GM23338 (cell line): ENCODE measurements around the gene MAGI3. TPM values are rescaled to one million over a fixed set of nuclear protein-coding genes. Genes with fewer than 3 reads are reported as not detected.

Source experiments
- ATAC-seq: fragments of 200-7000 bp; cut with Tn5 transposase; 3 replicates; pipeline ENCODE4 v1.9.1; 2020
- DNase-seq: peaks from one replicate; pipeline ENCODE4 v3.0.0-alpha.2; 2015; ENCODE audit warnings: low spot score
- H2AFZ ChIP-seq: fragments of 200-600 bp; sonication (generic); 2 replicates; pipeline ENCODE4 v1.8.0; 2016; ENCODE audit warnings: antibody characterized with exemption, mild to moderate bottlenecking, moderate library complexity
- H3F3A ChIP-seq: fragments of 200-600 bp; sonication (generic); replicated peaks from 2 replicates; pipeline ENCODE4 v1.8.0; 2017; ENCODE audit warnings: antibody characterized with exemption, mixed run types, low read depth
- H3K27ac ChIP-seq: fragments of 200-600 bp; sonication (generic); 2 replicates; pipeline ENCODE4 v1.6.1; 2016; ENCODE audit warnings: low read depth
- H3K27me3 ChIP-seq: fragments of 200-600 bp; sonication (generic); 2 replicates; pipeline ENCODE4 v1.8.0; 2016; ENCODE audit warnings: mild to moderate bottlenecking, mixed run types, moderate library complexity; ENCODE audit not compliant: insufficient read depth
- H3K36me3 ChIP-seq: fragments of 200-600 bp; sonication (generic); 2 replicates; pipeline ENCODE4 v1.8.0; 2016; ENCODE audit warnings: mild to moderate bottlenecking; ENCODE audit not compliant: insufficient read depth
- H3K4me1 ChIP-seq: fragments of 200-600 bp; sonication (generic); 2 replicates; pipeline ENCODE4 v1.8.0; 2016; ENCODE audit warnings: mild to moderate bottlenecking, moderate library complexity; ENCODE audit not compliant: insufficient read depth
- H3K4me2 ChIP-seq: fragments of 200-600 bp; sonication (generic); 2 replicates; pipeline ENCODE4 v1.7.1; 2017; ENCODE audit warnings: mixed run types
- H3K4me3 ChIP-seq: fragments of 200-600 bp; sonication (generic); 2 replicates; pipeline ENCODE4 v1.6.1; 2016; ENCODE audit warnings: mixed run types
- H3K79me2 ChIP-seq: fragments of 200-600 bp; sonication (generic); replicated peaks from 2 replicates; pipeline ENCODE4 v1.8.0; 2017; ENCODE audit warnings: mild to moderate bottlenecking; ENCODE audit not compliant: insufficient read depth
- H3K9me2 ChIP-seq: fragments of 200-600 bp; sonication (generic); 2 replicates; pipeline ENCODE4 v1.8.0; 2017; ENCODE audit not compliant: insufficient read depth
- H4K20me1 ChIP-seq: fragments of 200-600 bp; sonication (generic); replicated peaks from 2 replicates; pipeline ENCODE4 v1.8.0; 2017; ENCODE audit warnings: mild to moderate bottlenecking; ENCODE audit not compliant: insufficient read depth
- H3K27ac Mint-ChIP-seq: 2 replicates; pipeline ENCODE4 v1.8.0; 2020; ENCODE audit warnings: inconsistent platforms, mild to moderate bottlenecking, moderate library complexity, mixed read lengths
- H3K27me3 Mint-ChIP-seq: 3 replicates; pipeline ENCODE4 v1.8.0; 2022; ENCODE audit warnings: low read depth, mild to moderate bottlenecking, moderate library complexity, mixed read lengths, inconsistent platforms; ENCODE audit not compliant: insufficient read depth, poor library complexity
- H3K36me3 Mint-ChIP-seq: 3 replicates; pipeline ENCODE4 v1.8.0; 2021; ENCODE audit warnings: low read depth, mild to moderate bottlenecking, inconsistent platforms, moderate library complexity, mixed read lengths
- H3K4me1 Mint-ChIP-seq: 3 replicates; pipeline ENCODE4 v1.8.0; 2020; ENCODE audit warnings: mild to moderate bottlenecking, inconsistent platforms, mixed read lengths
- H3K4me3 Mint-ChIP-seq: 3 replicates; pipeline ENCODE4 v1.8.0; 2021; ENCODE audit warnings: moderate library complexity, mild to moderate bottlenecking, inconsistent platforms, mixed read lengths
- H3K9me3 Mint-ChIP-seq: 3 replicates; pipeline ENCODE4 v1.8.0; 2020; ENCODE audit warnings: moderate library complexity, mild to moderate bottlenecking, inconsistent platforms, mixed read lengths
- CREB1 ChIP-seq: fragments of 250-450 bp; sonication (Bioruptor Pico); IDR thresholded peaks from 2 replicates; pipeline ENCODE4 v1.5.0; 2020; ENCODE audit warnings: low read depth, mild to moderate bottlenecking, moderate library complexity
- EZH2 ChIP-seq: fragments of 200-600 bp; sonication (generic); IDR thresholded peaks from one replicate; pipeline ENCODE4 v1.8.0; 2017; ENCODE audit warnings: antibody characterized with exemption, mild to moderate bottlenecking, low read depth; ENCODE audit not compliant: unreplicated experiment
- EZH2phosphoT487 ChIP-seq: fragments of 200-600 bp; sonication (generic); IDR thresholded peaks from one replicate; pipeline ENCODE4 v1.8.1; 2018; ENCODE audit warnings: antibody characterized with exemption; ENCODE audit not compliant: unreplicated experiment
- JUNB ChIP-seq: IDR thresholded peaks from one replicate; pipeline ENCODE4 v1.6.1; 2016; ENCODE audit warnings: antibody characterized with exemption; ENCODE audit not compliant: unreplicated experiment
- NANOG ChIP-seq: IDR thresholded peaks from 2 replicates; pipeline ENCODE4 v1.6.1; 2016; ENCODE audit warnings: antibody characterized with exemption, borderline replicate concordance
- POLR2AphosphoS5 ChIP-seq: IDR thresholded peaks from 2 replicates; pipeline ENCODE4 v1.6.1; 2016; ENCODE audit warnings: antibody characterized with exemption, low read depth
- STAT1 ChIP-seq: IDR thresholded peaks from one replicate; pipeline ENCODE4 v1.6.1; 2016; ENCODE audit warnings: antibody characterized with exemption; ENCODE audit not compliant: unreplicated experiment
- ZNF114 ChIP-seq: fragments of 250-450 bp; sonication (Bioruptor Pico); IDR thresholded peaks from 2 replicates; pipeline ENCODE4 v1.5.0; 2020; ENCODE audit warnings: mild to moderate bottlenecking, moderate library complexity
- ZNF331 ChIP-seq: fragments of 250-450 bp; sonication (Bioruptor Pico); IDR thresholded peaks from 2 replicates; pipeline ENCODE4 v1.5.0; 2020; ENCODE audit warnings: low read depth, mild to moderate bottlenecking, moderate library complexity
- polyA plus RNA-seq: library from polyadenylated mRNA; unstranded; fragments of >200 nt; fragmentation: Nextera tagmentation; extraction: Ambion mirVana; gene quantifications from 2 replicates; pipeline ENCODE4 v1.2.1, GENCODE V29; 2016
- total RNA-seq: library from RNA; depleted of rRNA; stranded (reverse); fragments of >200 nt; shearing (Covaris generic); gene quantifications from 2 replicates; pipeline ENCODE4 v1.2.3, GENCODE V29; 2014
- TF ChIP-seq, protein P1 (sequence below): fragments of 250-450 bp; sonication (Bioruptor Pico); IDR thresholded peaks from 2 replicates; pipeline ENCODE4 v1.5.0; 2020; ENCODE audit warnings: mild to moderate bottlenecking, moderate library complexity
- TF ChIP-seq, protein P2 (sequence below): IDR thresholded peaks from one replicate; pipeline ENCODE4 v1.6.1; 2018; ENCODE audit warnings: antibody characterized with exemption; ENCODE audit not compliant: unreplicated experiment
- TF ChIP-seq, protein P3 (sequence below): IDR thresholded peaks from 2 replicates; pipeline ENCODE4 v1.6.1; 2016; ENCODE audit warnings: antibody characterized with exemption
- TF ChIP-seq, protein P4 (sequence below), 2 experiments: fragments of 200-600 bp in 1 of 2; sonication (generic) in 1 of 2; conservative IDR thresholded peaks; 2 replicates each; pipeline versions ENCODE4 v1.5.1 to v1.6.1; 2016 to 2017; ENCODE audit warnings: antibody characterized with exemption in 2 of 2, low read depth in 2 of 2, mild to moderate bottlenecking in 2 of 2, moderate library complexity in 1 of 2

MAGI3 gene
- total and polyA plus RNA-seq, 2 experiments from 2014 or later: 3.9 to 10.0 TPM

DNA sequence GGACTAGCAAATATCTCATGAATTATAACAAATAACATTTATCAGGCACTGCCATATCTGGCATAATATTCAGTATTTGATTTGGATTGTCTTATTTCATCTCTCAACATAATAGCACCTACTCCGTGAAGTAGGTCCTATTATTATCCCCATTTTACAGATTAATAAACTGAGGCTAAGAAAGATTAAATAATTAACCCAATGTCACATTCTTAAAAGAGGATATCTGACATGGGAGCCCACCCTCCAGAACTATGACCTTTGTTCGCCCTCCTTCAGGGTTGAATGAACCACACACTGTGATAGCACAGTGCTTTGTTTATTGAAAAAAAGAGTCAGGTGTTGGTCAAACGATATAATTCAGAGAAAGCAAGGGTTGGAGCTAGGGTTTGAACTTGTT lies 19.4 kb upstream of the MAGI3 start:
- Mint-ChIP-seq H3K4me3 (no peak overlapping the region), H3K27ac (no peak overlapping the region), H3K9me3 (no peaks in the 10 kb centered on the region), H3K27me3 (no peaks in the 10 kb centered on the region), H3K36me3 (no peaks in the 10 kb centered on the region), H3K4me1 (no peaks in the 10 kb centered on the region)
- no peaks in the 10 kb centered on the region for H3K4me1 ChIP-seq
- TF ChIP-seq, protein P1, sequence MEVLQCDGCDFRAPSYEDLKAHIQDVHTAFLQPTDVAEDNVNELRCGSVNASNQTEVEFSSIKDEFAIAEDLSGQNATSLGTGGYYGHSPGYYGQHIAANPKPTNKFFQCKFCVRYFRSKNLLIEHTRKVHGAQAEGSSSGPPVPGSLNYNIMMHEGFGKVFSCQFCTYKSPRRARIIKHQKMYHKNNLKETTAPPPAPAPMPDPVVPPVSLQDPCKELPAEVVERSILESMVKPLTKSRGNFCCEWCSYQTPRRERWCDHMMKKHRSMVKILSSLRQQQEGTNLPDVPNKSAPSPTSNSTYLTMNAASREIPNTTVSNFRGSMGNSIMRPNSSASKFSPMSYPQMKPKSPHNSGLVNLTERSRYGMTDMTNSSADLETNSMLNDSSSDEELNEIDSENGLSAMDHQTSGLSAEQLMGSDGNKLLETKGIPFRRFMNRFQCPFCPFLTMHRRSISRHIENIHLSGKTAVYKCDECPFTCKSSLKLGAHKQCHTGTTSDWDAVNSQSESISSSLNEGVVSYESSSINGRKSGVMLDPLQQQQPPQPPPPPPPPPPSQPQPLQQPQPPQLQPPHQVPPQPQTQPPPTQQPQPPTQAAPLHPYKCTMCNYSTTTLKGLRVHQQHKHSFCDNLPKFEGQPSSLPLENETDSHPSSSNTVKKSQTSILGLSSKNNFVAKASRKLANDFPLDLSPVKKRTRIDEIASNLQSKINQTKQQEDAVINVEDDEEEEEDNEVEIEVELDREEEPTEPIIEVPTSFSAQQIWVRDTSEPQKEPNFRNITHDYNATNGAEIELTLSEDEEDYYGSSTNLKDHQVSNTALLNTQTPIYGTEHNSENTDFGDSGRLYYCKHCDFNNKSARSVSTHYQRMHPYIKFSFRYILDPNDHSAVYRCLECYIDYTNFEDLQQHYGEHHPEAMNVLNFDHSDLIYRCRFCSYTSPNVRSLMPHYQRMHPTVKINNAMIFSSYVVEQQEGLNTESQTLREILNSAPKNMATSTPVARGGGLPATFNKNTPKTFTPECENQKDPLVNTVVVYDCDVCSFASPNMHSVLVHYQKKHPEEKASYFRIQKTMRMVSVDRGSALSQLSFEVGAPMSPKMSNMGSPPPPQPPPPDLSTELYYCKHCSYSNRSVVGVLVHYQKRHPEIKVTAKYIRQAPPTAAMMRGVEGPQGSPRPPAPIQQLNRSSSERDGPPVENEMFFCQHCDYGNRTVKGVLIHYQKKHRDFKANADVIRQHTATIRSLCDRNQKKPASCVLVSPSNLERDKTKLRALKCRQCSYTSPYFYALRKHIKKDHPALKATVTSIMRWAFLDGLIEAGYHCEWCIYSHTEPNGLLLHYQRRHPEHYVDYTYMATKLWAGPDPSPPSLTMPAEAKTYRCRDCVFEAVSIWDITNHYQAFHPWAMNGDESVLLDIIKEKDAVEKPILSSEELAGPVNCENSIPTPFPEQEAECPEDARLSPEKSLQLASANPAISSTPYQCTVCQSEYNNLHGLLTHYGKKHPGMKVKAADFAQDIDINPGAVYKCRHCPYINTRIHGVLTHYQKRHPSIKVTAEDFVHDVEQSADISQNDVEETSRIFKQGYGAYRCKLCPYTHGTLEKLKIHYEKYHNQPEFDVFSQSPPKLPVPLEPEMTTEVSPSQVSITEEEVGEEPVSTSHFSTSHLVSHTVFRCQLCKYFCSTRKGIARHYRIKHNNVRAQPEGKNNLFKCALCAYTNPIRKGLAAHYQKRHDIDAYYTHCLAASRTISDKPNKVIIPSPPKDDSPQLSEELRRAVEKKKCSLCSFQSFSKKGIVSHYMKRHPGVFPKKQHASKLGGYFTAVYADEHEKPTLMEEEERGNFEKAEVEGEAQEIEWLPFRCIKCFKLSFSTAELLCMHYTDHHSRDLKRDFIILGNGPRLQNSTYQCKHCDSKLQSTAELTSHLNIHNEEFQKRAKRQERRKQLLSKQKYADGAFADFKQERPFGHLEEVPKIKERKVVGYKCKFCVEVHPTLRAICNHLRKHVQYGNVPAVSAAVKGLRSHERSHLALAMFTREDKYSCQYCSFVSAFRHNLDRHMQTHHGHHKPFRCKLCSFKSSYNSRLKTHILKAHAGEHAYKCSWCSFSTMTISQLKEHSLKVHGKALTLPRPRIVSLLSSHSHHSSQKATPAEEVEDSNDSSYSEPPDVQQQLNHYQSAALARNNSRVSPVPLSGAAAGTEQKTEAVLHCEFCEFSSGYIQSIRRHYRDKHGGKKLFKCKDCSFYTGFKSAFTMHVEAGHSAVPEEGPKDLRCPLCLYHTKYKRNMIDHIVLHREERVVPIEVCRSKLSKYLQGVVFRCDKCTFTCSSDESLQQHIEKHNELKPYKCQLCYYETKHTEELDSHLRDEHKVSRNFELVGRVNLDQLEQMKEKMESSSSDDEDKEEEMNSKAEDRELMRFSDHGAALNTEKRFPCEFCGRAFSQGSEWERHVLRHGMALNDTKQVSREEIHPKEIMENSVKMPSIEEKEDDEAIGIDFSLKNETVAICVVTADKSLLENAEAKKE (CRISPR knock-in tag): no peak
- TF ChIP-seq ZNF331 (CRISPR knock-in tag): no peak
- no peak for TF ChIP-seq EZH2phosphoT487
- TF ChIP-seq CREB1: no peak
- TF ChIP-seq, protein P2, sequence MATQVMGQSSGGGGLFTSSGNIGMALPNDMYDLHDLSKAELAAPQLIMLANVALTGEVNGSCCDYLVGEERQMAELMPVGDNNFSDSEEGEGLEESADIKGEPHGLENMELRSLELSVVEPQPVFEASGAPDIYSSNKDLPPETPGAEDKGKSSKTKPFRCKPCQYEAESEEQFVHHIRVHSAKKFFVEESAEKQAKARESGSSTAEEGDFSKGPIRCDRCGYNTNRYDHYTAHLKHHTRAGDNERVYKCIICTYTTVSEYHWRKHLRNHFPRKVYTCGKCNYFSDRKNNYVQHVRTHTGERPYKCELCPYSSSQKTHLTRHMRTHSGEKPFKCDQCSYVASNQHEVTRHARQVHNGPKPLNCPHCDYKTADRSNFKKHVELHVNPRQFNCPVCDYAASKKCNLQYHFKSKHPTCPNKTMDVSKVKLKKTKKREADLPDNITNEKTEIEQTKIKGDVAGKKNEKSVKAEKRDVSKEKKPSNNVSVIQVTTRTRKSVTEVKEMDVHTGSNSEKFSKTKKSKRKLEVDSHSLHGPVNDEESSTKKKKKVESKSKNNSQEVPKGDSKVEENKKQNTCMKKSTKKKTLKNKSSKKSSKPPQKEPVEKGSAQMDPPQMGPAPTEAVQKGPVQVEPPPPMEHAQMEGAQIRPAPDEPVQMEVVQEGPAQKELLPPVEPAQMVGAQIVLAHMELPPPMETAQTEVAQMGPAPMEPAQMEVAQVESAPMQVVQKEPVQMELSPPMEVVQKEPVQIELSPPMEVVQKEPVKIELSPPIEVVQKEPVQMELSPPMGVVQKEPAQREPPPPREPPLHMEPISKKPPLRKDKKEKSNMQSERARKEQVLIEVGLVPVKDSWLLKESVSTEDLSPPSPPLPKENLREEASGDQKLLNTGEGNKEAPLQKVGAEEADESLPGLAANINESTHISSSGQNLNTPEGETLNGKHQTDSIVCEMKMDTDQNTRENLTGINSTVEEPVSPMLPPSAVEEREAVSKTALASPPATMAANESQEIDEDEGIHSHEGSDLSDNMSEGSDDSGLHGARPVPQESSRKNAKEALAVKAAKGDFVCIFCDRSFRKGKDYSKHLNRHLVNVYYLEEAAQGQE: no peak
- TF ChIP-seq STAT1: no peak
- TF ChIP-seq, protein P3, sequence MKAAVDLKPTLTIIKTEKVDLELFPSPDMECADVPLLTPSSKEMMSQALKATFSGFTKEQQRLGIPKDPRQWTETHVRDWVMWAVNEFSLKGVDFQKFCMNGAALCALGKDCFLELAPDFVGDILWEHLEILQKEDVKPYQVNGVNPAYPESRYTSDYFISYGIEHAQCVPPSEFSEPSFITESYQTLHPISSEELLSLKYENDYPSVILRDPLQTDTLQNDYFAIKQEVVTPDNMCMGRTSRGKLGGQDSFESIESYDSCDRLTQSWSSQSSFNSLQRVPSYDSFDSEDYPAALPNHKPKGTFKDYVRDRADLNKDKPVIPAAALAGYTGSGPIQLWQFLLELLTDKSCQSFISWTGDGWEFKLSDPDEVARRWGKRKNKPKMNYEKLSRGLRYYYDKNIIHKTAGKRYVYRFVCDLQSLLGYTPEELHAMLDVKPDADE: no peak
- no peak for TF ChIP-seq NANOG
- TF ChIP-seq, protein P4, sequence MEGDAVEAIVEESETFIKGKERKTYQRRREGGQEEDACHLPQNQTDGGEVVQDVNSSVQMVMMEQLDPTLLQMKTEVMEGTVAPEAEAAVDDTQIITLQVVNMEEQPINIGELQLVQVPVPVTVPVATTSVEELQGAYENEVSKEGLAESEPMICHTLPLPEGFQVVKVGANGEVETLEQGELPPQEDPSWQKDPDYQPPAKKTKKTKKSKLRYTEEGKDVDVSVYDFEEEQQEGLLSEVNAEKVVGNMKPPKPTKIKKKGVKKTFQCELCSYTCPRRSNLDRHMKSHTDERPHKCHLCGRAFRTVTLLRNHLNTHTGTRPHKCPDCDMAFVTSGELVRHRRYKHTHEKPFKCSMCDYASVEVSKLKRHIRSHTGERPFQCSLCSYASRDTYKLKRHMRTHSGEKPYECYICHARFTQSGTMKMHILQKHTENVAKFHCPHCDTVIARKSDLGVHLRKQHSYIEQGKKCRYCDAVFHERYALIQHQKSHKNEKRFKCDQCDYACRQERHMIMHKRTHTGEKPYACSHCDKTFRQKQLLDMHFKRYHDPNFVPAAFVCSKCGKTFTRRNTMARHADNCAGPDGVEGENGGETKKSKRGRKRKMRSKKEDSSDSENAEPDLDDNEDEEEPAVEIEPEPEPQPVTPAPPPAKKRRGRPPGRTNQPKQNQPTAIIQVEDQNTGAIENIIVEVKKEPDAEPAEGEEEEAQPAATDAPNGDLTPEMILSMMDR (conservative IDR thresholded peaks at IDR 0.05; ENCODE audit: low read depth in 2 of 2): no peak
- TF ChIP-seq POLR2AphosphoS5: no peak
- no peak for TF ChIP-seq EZH2
- no peak for TF ChIP-seq ZNF114
- no peak for TF ChIP-seq JUNB
- no peak overlapping the region for H3K4me3 ChIP-seq
- ATAC-seq: no peak
- H3K9me2 ChIP-seq: 0 out of 2 replicates have a peak, but pooled peaks cover 2% of the 10 kb centered on the region
- H3K79me2 ChIP-seq: no peaks in the 10 kb centered on the region
- no peaks in the 10 kb centered on the region for H3F3A ChIP-seq
- H4K20me1 ChIP-seq: no peaks in the 10 kb centered on the region
- H3K27me3 ChIP-seq: no peaks in the 10 kb centered on the region
- no peak overlapping the region for H3K4me2 ChIP-seq
- H3K36me3 ChIP-seq: no peaks in the 10 kb centered on the region
- H3K27ac ChIP-seq: no peak overlapping the region
- no peak for DNase-seq
- H2AFZ ChIP-seq: no peak overlapping the region; the same call in 1 of the 2 replicates
